PFSK-1 (cell line): ENCODE data around the gene POU3F3.

Source experiments
- FOXP2 ChIP-seq: optimal IDR thresholded peaks from 2 replicates; pipeline ENCODE3; 2011; ENCODE audit warnings: borderline replicate concordance, control low read depth, inconsistent platforms; ENCODE audit not compliant: insufficient read depth; ENCODE audit errors: extremely low read length, extremely low read depth
- POLR2AphosphoS5 ChIP-seq: IDR thresholded peaks from 2 replicates; pipeline ENCODE4 v1.6.1; 2012; ENCODE audit warnings: low read depth, mild to moderate bottlenecking, control low read depth, low read length, moderate library complexity
- SIN3A ChIP-seq: IDR thresholded peaks from 2 replicates; pipeline ENCODE4 v1.6.1; 2012; ENCODE audit warnings: mild to moderate bottlenecking, low read length, moderate library complexity, borderline replicate concordance; ENCODE audit not compliant: insufficient read depth
- TAF1 ChIP-seq: IDR thresholded peaks from 2 replicates; pipeline ENCODE4 v1.6.1; 2012; ENCODE audit warnings: low read length, control low read depth, borderline replicate concordance; ENCODE audit not compliant: insufficient read depth
- TF ChIP-seq, protein P1 (sequence below), 2 experiments: IDR thresholded peaks; 2 replicates each; pipeline versions ENCODE4 v1.6.1 to v1.8.0; 2011 to 2012; ENCODE audit warnings: low read depth in 2 of 2, low read length in 2 of 2, control low read depth in 1 of 2, inconsistent platforms in 1 of 2, mild to moderate bottlenecking in 1 of 2, moderate library complexity in 1 of 2; ENCODE audit not compliant: insufficient read depth in 1 of 2

Gene POU3F3

DNA sequence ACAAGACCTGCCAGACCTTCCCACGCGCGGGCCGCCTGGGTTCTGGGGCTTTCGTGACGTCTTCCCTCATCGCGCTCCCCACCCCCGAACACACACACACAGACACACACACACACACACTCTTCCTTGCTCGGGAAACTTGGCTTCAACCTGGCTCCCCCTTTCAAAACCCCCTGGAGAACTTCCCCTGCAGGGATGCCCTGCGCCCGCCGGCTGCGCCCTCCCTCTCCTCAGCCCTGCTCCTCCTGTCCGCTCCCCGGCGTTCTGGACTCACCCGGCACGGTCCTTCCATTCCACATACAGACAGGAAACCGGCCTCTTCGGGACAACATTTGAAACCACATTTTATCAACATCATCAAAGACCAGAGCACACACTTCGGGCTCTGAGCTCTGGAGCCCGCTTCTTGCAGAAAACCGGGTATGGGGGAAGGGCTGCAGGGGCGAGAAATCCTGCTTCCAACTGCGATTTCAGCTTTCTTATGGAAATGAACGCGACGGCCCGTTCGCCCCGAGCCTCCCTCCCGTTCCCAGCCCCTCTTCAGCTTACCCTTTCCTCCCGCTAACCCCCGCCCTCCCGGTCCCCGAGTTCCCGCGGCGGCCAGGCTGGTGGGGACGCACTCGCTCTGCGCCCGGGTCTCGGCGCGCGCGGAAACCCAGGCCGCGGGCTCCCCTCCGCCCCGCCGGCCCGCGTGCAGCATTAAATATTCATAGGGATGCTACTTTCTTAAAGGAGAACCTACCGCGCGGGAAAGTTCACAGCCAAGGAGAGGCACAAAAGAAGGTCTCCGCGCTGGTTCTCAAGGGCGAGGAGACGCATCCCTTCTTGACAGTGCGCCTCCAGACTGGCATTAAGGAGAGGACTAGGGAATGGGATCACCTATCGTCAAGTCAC, 18.3 kb downstream of the POU3F3 start:
- TF ChIP-seq SIN3A (no peak), POLR2AphosphoS5 (no peak), FOXP2 (no peak), TAF1 (no peak)
- TF ChIP-seq, protein P1, sequence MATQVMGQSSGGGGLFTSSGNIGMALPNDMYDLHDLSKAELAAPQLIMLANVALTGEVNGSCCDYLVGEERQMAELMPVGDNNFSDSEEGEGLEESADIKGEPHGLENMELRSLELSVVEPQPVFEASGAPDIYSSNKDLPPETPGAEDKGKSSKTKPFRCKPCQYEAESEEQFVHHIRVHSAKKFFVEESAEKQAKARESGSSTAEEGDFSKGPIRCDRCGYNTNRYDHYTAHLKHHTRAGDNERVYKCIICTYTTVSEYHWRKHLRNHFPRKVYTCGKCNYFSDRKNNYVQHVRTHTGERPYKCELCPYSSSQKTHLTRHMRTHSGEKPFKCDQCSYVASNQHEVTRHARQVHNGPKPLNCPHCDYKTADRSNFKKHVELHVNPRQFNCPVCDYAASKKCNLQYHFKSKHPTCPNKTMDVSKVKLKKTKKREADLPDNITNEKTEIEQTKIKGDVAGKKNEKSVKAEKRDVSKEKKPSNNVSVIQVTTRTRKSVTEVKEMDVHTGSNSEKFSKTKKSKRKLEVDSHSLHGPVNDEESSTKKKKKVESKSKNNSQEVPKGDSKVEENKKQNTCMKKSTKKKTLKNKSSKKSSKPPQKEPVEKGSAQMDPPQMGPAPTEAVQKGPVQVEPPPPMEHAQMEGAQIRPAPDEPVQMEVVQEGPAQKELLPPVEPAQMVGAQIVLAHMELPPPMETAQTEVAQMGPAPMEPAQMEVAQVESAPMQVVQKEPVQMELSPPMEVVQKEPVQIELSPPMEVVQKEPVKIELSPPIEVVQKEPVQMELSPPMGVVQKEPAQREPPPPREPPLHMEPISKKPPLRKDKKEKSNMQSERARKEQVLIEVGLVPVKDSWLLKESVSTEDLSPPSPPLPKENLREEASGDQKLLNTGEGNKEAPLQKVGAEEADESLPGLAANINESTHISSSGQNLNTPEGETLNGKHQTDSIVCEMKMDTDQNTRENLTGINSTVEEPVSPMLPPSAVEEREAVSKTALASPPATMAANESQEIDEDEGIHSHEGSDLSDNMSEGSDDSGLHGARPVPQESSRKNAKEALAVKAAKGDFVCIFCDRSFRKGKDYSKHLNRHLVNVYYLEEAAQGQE (IDR thresholded peaks at IDR 0.05; ENCODE audit: insufficient read depth in 1 of 2, low read depth in 2 of 2, low read length in 2 of 2), result no peak

DNA sequence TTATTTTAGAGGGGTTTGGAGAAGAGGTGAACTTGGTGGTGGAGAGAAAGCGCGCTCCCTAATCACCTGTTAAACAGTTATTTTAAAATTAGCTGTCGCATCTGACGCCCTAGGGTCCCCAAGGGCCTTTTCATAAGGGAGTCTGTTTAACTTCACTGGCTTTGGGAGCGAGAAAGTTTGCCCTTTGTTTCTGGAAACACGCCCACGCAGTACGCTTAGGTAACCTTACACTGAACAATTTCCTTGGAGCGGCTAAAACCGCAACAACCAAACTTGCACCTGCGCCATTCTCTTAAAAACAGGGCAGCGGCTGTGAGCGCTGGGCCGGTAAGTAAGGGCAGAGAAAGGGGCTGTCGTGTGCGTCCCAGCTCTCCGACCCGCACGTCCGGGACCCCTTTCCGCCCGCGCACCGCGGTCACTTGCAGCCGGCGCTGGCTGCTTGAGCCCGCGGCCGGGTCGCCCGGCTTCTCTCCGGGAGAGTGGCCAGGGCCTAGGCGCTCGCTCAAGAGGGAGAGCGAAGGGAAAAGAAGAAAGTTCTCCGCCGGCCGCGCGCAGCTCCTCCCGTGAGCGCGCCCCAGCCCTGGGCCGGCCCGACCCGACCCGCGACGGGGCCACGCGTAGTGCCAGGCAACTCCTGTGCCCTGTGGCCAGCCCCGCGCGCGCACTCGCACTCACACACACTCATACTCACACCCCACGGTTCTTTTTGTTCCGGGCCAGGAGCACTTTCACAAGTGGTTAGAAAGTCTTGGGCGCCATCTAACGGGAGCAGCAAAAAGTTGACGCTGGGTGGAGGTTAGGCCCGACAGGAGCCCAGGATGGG, 19.2 kb downstream of the POU3F3 start:
- TF ChIP-seq FOXP2 (peak; percentile 64), TAF1 (0 out of 2 replicates have a peak, but pooled peaks have one; percentile 27), SIN3A (0 out of 2 replicates have a peak, but pooled peaks have one; percentile 53), POLR2AphosphoS5 (no peak)

GRCh38 chr2:104873689-104874054, 19.8 kb downstream of the POU3F3 start:
- TF ChIP-seq SIN3A (no peak), FOXP2 (no peak), POLR2AphosphoS5 (no peak), TAF1 (no peak)
- TF ChIP-seq, protein P1 (IDR thresholded peaks at IDR 0.05; ENCODE audit: insufficient read depth in 1 of 2, low read depth in 2 of 2, low read length in 2 of 2), result no peak

DNA sequence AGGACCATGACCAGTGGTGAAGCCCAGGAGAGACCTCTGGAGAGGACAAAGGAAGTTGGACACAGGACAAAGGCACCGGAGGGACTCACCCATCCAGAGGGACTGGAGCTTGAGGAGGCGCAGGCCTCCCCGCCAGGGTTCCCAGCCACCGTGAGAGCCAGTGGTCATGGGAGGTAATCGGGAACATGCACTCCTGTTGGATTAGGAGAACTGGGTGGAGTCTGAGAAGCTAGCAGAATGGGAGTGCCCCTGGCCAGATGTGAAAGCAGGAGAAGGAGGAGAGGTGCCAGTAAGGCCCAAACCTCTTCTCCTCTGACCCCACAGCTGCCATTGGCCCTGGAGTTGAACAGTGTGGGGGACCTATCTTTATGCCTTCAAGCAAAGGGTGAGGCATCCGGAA, 20.3 kb downstream of the POU3F3 start:
- TF ChIP-seq SIN3A (no peak), TAF1 (no peak), FOXP2 (no peak), POLR2AphosphoS5 (no peak)
- TF ChIP-seq, protein P1 (IDR thresholded peaks at IDR 0.05; ENCODE audit: insufficient read depth in 1 of 2, low read depth in 2 of 2, low read length in 2 of 2), result no peak

GRCh38 chr2:104875262-104875661, 21.3 kb downstream of the POU3F3 start:
- TF ChIP-seq SIN3A, result no peak
- no peak for TF ChIP-seq TAF1
- TF ChIP-seq FOXP2, result no peak
- TF ChIP-seq, protein P1 (IDR thresholded peaks at IDR 0.05; ENCODE audit: insufficient read depth in 1 of 2, low read depth in 2 of 2, low read length in 2 of 2), result no peak
